Measurements from ENCODE around the gene ARFRP1. TPM values are rescaled to one million over a fixed set of nuclear protein-coding genes. Genes with fewer than 3 reads are reported as not detected.

The ARFRP1 gene
- total and polyA plus RNA-seq, 2 of the 13 experiments (the other 11 are each of a cell fraction or from before 2014, with no cell fraction given) = 32.0 to 51.1 TPM

- TF ChIP-seq ZHX2 (IDR thresholded peaks at IDR 0.05; ENCODE audit: low read depth) = no peak
- no peak for TF ChIP-seq ZHX2 (CRISPR knock-in tag; IDR thresholded peaks at IDR 0.05; ENCODE audit: borderline replicate concordance)
- peak; percentile 85 for TF ChIP-seq ZBTB33 (CRISPR knock-in tag; IDR thresholded peaks at IDR 0.05)
- TF ChIP-seq ATRX (CRISPR knock-in tag; IDR thresholded peaks at IDR 0.05; ENCODE audit: borderline replicate concordance) = no peak
- TF ChIP-seq NFAT5 (CRISPR knock-in tag; IDR thresholded peaks at IDR 0.05) = no peak; the same call in 1 of the 2 replicates
- no peak for TF ChIP-seq ELF3 (CRISPR knock-in tag; IDR thresholded peaks at IDR 0.05)
- no peak for TF ChIP-seq ZFP82 (CRISPR knock-in tag; IDR thresholded peaks at IDR 0.05; ENCODE audit: borderline replicate concordance)
Measured at GRCh38 chr20:63745961-63746731, 38.4 kb upstream of the ARFRP1 start (continued).
